HG03064 (cell line): ENCODE results near the gene SMG6.

Experiments used
- ATAC-seq: cut with Tn5 transposase; IDR thresholded peaks from one replicate; pipeline ENCODE4 v1.9.1; 2021; ENCODE audit warnings: low read depth; ENCODE audit not compliant: unreplicated experiment

SMG6 gene

GRCh38 chr17:2040219-2040827, 263.3 kb downstream of the SMG6 start:
- no peak for ATAC-seq

DNA sequence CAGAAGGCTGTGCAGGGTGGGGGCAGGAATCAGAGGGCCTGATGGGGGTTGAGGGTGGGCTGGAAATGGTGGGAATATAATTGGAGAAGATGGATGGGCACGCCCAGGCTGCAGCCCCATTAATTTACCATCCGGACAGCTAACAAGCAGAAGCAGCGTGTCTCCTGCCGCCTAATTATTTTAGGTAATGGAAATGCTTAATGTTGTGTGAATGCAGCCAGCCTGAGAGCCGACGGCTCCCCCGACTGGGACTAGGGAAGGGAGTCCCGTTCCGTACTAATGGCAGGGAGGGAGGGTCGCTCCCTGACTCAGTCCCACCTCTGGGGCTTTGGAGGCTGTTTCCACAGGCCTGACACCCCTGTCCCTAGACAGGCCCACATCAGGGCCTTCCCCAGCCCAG, 266.4 kb downstream of the SMG6 start:
- no peak for ATAC-seq

- no peak for ATAC-seq
These were observed 267.8 kb downstream of the SMG6 start for GRCh38 chr17:2035541-2036488.

GRCh38 chr17:2034806-2035540, 268.6 kb downstream of the SMG6 start:
- no peak for ATAC-seq

GRCh38 chr17:2034157-2034556, 269.4 kb downstream of the SMG6 start:
- no peak for ATAC-seq

GRCh38 chr17:2033153-2033552, 270.4 kb downstream of the SMG6 start:
- ATAC-seq: no peak

- no peak for ATAC-seq
These were observed 272.8 kb downstream of the SMG6 start for GRCh38 chr17:2030779-2031163.

DNA sequence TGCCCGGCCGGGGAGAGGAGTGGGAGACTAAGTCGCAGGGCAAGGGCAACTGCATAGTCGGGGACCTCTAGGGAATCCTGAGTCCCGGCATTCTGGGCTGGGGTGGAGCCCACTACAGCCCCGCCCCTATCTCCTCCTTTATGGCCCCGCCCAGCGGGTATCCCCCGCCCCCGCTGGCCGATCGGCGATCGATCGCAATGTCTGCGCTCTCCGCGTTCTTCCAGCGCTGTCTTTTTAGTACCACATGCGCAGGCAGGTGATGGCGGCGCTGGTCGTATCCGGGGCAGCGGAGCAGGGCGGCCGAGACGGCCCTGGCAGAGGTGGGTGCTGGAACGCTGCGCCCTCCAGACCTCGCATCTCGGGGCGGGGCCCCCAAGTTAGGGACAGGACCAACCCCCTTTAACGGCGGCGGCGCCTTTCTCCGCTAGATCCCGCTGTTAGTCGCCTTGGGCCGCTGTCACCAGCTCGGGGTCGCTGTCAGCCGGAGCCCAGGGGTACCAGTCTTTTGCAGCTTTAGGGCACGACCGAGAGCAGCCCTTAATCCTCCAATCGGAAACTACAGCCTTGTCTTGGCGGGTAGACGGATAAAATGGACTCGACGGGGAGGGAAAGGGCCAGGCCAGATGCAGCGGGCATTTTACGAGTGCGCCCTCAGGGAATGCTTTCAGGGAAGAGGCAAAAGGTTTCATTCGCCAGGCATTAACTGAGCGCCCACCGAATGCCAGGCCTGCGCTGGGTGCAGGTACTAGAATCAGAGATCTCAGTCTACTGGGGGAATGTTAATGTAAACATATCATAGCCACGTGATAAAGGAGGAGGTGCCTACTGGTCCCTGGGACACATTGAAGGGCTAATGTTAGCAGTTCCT, 273.4 kb downstream of the SMG6 start, which contains the start of gene DPH1:
Gene DPH1, plus strand, starts transcription at position 243 of the 868 bp plus-strand sequence. Its CDS starts 17 bp downstream, at position 260.
- ATAC-seq: no peak

DNA sequence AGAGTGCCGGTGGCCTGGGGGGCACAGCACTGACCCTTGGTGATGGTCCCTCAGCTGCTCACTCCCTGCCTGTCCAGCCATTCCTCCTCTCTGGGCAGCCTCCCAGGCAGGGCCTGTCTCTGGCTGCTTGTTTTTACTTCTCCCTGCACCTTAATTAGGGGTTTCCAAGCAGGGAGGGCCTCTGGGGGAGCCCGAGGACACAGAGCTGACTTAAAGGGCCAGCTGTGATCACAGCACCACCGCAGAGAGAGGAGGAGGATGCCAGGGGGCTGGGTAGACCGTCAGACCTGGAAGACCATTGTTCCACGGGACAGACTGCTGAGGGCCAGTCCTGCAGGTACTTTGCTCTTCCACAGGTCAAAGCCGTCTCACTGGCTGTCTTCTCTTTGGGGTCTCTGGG, 274.8 kb downstream of the SMG6 start:
- no peak for ATAC-seq

GRCh38 chr17:2028234-2028614, 275.4 kb downstream of the SMG6 start:
- no peak for ATAC-seq

DNA sequence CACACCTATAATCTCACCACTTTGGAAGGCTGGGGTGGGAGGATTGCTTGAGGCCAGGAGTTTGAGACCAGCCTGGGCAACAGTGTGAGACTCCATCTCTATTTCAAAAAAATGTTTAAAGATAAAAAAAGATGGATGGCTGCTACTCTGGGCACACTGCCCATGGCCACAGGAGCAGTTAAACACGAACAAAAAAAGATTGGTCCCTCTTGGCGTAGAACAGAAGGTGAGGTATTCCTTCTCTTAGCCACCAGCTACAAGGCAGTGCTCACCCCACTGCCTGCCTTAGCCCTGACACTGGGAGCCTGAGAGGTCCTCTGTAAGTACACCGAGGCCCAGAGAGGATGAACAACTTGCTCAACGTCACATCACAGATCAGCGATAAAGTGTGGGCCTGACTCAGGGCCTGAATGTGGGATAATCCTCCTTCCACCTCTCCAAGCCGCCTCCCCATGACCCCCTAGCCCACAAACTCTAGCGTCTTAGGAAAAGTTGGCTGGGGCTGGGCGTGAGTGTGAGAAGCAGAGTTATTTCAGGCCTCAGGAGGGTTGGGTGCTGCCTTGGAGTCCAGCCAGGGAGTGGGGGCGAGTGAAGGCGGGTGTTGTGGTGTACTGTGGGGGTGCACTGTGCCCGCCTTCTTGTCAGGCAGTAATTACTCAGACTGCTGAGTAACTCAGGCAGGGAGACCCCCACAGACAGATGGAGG, 275.9 kb downstream of the SMG6 start:
- ATAC-seq: no peak

- no peak for ATAC-seq
These were observed 277.8 kb downstream of the SMG6 start for GRCh38 chr17:2025622-2026309.

- ATAC-seq: no peak
These were observed 278.4 kb downstream of the SMG6 start, which contains the start of gene RTN4RL1 for GRCh38 chr17:2025220-2025621. RTN4RL1 (minus strand) TSS chr17:2025334; CDS start chr17:2024865, 469 bp downstream.

DNA sequence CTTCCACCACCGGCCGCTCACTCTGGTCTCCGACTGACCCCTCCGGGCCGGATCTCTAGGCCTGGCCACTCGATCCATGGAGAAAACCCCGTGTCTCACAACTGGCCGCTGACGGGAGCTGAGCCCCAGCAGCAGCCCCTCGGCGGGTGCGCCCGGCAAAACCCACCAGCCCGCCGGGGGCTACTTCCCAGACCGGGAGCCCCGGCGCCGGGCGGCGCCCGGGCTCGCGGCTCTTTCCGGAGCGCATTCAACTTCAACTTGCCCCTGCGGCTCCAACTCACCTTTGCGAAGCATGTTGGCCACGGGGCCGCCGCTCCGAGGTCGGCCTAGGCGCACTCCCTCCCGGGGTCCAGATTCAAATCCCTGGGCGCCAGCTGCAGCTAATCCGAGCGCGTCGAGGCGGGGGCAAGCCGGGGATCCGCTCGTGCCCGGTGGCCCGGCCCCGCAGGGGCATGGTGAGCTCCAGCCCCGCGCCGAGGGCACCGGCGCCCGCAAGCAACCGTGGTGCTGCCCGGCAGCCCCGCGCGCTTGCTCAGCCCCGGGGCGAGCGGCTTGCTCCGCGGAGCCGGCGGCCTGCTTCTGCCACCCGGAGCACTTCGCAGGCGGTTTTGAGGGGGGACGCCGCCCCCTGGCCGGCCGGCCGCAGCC, 278.9 kb downstream of the SMG6 start:
- ATAC-seq: no peak

GRCh38 chr17:2023692-2024571, 279.7 kb downstream of the SMG6 start:
- no peak for ATAC-seq

- ATAC-seq: no peak
These were observed 280.3 kb downstream of the SMG6 start for GRCh38 chr17:2023256-2023655.

DNA sequence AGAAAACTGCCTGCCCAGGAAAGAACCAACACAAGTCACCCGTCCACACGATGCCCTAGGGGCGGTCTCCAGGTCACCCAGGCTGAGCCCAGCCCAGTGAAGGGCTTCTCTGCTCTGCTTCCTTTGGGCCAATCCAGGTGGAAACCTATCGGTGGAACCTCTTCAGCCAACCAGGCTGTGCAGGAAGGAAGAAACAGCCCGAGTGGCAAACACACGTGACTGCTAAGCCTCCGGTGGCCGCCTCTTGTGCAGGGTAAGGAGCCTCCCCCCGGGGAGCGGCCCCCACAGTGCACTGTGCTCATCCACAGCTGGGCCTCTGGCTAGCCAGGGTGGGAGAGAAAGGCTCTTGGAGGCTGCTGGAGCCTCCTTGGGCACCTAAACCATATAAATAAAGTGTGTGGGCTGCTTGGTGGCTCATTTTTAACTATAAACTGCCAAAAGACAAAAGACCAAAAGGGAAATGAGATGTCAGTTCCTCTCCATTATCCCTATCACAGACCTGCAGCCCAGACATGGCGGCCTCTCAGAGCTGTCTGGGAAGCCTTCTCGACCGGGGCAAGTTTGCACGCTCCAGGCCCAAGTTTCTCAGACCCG, 280.8 kb downstream of the SMG6 start:
- no peak for ATAC-seq
